NCI-H460 (cell line): ENCODE data around the gene TMEM232. TPM values are rescaled to one million over a fixed set of nuclear protein-coding genes. Genes with fewer than 3 reads are reported as not detected.
"Not testable (repeated sequence)": the region's sequence is repeated elsewhere in the genome, so short reads cannot be mapped to it uniquely, and the experiment has no call there.

Experiments
- DNase-seq: peaks from one replicate; pipeline ENCODE4 v3.0.0-alpha.2; 2016; ENCODE audit warnings: low read depth; ENCODE audit errors: extremely low read depth
- total RNA-seq: library from RNA; depleted of rRNA; stranded (reverse); fragments of >200 nt; shearing (Covaris generic); gene quantifications from 2 replicates; pipeline ENCODE4 v1.2.3, GENCODE V29; 2014

Gene TMEM232
- total RNA-seq, 1 experiment from 2014 or later, result 2.0 TPM

DNA sequence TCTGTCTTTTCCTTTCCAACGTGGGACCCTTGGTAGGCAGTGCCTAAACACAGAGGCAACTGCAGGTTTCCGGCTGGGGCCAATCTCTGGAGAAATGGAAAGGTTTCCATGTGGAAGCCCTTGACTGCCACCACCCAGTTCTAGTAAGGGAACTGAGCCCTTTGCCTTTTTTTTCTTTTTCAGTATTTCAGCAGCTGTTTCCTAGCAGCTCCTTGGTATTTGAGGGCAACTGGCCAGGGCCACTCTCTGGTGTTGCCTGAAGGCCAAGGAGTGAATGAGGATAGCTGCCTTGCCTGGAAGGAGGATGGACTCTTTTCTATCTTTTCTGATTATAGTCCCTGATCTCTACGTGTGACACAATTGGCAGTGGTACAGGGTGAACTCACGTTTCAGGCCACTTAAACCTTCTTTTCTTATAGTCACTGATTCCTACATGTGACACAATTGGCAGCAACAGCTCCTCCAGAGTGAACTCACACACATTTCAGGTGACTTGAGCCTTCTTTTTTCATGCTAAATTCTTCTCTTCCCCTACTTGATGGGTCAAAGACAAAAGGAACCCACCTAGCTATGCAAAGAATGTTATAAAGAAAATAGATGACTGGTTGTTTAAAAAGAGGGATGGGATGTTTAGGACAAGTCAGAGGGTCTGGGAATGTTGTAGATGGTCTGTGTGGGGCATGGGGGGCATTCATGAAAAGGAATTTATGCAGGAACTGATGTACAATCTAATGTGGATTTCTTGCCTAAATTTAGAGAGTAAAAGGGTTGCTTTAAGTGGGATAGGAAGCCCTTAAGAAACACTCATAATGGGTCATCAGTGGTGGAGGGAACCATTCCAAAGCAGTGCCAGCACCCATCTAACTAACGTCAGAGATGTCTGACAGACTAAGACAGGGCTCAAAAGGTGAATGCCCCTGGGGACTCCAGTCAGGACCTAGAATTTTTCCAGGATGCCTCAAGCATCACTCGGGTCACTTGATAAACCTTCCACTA lies 190.1 kb downstream of the TMEM232 start:
- DNase-seq, result no peak

DNA sequence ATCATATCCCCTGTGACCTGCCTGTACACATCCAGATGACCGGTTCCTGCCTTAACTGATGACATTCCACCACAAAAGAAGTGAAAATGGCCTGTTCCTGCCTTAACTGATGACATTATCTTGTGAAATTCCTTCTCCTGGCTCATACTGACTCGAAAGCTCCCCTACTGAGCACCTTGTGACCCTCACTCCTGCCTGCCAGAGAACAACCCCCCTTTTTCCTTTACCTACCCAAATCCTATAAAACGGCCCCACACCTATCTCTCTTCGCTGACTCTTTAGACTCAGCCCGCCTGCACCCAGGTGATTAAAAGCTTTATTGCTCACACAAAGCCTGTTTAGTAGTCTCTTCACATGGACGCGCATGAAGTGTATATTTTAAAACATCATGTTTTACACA lies 191.3 kb downstream of the TMEM232 start:
- DNase-seq, result not testable (repeated sequence)

DNA sequence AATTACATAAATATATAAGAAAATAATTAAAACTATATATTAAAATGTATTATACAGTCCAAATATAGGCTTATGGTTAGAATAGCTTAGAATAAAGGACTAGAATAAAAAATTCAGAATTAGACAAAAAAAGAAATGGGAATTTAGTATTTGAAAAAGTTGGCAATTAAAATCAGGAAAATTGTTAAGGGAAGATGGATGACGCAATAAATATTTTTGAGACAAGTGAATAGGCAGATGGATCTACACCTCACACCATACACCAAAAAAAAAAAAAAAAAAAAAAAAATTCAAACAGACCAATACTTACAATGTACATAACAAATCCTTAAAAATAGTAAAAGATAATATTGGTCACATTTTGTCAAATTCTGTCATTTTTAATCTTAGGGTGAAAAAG lies 200.7 kb downstream of the TMEM232 start:
- no peak for DNase-seq

DNA sequence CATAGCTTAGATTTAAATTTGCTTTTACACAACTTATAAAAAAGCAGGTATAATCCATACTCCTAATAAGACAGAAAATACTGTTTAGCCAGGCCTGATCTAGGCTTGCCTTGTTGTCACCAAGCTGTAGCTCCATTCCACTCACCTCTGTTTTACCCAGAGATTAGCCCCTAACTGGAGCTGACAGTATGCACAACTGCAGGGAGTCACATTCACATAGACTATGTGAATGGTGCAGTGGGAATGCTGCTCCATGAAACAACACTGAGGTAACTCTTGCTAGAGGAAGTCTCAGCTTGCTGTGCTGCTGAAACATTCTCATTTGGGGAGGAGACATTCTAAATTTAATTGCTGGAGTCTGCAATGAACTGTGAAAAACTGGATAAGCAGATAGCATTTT lies 209.1 kb downstream of the TMEM232 start:
- DNase-seq, result no peak

DNA sequence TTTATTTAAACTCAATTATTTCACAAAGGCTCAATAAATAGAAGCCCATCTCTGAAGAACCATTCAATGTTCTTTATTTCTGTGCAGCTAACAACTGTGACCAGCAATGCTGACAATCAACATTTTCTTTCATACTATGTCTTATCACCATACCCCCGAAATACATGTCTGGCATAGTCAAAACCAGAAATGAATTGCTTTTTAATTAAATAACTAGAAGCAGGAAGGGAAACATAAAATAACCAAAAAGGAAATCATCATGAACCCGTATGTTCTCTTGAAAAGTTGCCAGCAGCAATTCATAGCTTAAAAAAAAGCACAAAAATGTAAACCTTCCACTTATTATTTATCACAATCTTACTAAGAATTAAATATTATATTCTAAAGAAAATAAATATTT lies 212.4 kb downstream of the TMEM232 start:
- DNase-seq, result no peak

DNA sequence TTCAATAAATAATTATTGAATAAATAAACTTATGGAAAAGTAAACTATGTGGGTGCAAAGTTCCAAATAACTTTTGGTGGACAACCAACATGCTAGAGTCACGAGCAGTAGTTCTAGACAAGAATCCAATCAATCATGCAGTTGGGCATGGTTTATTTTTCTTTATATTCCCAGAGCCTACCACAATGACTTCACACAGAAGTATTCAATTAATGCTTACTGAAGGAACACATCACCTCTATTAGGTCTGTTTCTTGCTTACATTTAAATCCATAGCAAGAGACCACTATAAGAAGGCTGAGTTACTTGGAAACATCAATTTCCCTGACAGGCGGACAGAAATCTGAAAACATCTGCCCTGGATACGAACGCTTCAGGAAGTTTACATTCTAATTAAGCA lies 214.2 kb downstream of the TMEM232 start:
- DNase-seq, result no peak

DNA sequence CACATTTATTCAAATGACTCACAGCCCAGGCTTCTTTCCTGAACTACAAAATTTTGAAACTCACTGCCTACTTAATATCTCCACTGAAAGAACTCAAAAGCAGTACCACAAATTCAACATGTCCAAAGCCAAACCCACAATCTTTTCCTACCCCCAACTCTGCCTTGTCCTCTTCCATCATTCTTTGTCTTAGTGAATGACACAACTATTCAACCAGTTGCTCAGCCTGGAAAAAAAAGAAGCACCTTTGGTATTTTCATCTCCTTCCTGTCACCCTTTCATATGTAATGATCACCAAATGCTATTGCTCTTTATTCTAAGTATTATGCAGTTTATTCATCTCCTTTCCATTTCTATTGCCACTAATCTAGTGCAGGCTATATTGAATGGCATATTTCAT lies 216.3 kb downstream of the TMEM232 start:
- DNase-seq, result no peak

DNA sequence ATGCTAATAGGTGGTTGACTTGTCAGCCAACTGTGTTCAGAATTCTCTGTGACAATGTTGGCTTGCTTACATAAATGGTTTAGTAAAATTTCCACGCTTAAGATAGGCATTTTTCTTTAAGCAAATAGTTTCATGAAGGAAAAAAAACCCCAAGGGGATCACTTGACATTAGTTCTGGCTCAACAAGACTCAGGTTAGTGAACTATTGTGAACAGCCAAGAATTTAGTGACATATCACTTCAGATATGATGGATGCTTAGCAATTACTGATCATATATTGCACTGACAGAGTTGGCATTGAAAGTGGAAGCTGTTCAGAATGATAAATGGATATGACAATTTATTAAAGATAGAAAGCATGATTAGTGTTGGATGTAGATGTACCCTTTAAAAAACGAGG lies 218.5 kb downstream of the TMEM232 start:
- no peak for DNase-seq

DNA sequence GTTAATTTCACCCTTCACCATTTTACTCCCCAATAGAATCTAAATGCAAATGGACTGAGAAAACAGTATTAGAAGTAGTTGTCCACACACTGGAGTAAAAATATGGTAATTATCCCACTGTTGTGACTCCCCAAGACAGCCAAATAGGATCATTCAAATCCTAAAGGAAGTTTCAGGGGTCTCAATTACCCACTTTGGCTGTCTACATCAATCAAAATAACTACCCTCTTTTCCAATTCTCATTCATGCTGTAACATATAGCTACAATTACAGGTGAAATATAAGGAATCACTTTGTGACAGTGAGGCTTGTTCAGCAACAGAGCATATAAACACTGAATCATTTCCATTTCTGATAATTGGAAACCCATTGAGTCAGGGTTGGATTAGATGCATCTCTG lies 220.1 kb downstream of the TMEM232 start:
- no peak for DNase-seq

DNA sequence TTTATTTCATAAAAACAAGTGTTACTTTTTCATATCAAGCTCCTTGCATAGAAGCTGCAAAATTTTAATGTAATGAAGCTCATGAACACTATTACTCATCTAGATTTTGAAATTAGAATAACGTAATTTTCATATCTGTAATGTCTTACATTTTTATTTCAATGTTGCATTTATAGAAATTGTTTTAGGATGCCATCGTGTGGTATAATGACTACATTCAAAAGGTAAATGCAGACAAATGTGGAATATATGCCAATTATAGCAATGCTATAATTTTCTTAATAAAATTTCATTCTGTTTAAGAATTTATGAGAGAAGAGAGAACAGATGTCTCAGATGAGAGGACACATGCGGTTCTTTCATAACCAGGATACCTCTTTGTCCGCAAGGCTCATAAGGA lies 230.2 kb downstream of the TMEM232 start:
- no peak for DNase-seq

DNA sequence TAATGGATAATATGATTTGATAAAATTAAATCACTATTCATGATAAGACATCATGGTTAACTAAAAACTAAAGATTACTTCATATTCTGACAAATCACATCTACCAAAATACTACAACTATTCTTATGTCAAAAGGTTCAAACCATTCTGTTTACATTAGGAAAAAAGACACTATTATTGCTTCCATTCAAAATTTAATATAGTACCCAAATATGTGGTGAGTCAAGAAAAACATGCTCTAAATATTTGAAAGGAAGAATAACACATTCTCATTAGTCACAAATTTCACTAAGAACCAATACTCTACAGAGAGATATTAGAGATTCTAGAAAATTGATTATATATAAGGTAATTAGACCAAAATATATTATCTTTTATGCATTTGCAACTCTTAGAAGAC lies 234.0 kb downstream of the TMEM232 start:
- no peak for DNase-seq

DNA sequence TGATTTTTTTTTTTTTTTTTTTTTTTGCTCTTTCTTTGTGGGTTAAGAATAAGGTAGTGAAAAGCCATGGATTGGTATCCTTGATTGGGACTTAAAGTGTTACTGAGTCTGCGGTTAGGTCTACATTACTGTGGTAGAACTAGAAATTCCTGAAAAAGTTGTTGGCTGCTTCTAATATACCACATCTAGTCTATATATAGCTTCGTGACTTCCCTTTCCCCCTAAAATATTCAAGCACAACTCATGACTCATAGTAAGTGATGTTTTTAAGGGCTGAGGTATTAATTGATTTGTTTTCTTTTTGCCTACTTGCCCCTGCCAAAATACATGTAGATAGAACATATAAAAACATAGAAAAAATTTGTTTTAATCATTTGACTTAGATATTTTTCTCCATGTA lies 247.6 kb downstream of the TMEM232 start:
- DNase-seq, result no peak

DNA sequence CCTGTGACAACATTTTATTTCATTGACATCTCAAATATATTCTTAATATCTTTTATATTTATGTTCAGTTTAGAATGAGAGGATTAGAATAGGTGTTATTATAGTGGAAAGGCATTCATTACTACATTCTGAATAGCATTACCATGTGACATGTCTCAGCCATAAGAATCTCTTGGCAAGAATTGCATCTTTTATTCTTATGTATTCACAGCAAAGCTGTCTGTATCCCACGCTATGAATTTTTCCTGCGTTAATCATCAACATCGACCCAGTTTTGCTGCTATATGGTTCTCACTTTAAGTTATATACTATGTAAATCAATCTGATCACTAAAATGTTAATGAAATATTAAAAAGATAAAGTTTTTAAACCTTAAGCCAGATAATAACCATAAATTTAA lies 248.6 kb downstream of the TMEM232 start:
- no peak for DNase-seq

DNA sequence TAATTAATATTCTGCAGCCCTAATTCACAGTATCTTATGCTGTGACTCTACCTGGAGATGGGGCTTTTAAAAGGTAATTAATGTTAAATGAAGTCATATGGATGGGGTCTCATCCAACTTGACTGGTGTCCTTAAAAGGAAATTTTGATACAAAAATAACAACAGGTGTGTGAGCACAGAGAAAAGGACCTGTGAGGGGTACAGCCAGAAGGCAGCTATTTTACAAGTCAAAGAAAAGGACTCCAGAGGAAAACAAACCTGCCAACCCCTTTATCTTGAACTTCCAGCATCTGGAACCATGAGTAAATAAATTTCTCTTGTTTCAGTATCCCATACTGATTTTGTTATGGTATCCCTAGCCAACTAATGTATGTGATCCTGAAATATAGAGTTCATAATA lies 250.3 kb downstream of the TMEM232 start:
- DNase-seq, result no peak

DNA sequence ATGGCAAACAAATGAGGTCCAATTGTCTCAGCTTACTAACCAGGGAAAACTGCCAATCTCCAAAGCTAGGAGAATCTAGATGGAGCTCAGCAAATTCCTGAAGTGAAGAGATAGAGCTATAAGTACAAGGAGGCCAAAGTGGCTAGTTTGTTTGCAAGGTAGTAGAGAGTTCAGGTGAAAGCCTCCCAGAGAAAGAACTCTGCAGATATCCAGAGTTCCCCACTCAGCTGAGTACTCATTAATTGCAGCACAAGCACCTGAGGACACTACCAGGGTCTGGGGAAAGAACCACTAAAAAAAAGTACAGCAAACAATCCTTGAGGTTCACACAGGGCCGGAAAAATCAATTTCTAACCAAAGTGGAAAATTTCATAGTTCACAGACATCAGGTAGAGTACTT lies 250.9 kb downstream of the TMEM232 start:
- DNase-seq, result no peak

DNA sequence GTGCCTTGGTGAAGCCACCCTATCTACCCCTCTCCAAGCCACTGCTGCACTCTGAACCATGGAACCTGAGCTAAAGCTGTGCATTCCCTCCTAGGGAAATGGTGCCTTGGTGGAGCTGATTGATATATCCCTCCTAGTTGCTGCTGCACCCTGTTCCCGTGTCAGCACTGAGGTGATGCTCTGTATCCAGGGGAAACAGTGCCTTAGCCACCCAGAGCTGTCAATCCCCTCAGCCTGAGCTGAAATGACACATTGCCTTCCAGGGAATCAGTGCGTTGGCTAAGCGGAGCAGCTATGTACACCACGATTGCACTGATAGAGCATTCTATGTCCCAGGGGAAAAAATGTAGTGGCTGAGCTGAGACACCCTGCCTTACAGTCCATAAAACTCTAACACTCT lies 257.0 kb downstream of the TMEM232 start:
- no peak for DNase-seq

DNA sequence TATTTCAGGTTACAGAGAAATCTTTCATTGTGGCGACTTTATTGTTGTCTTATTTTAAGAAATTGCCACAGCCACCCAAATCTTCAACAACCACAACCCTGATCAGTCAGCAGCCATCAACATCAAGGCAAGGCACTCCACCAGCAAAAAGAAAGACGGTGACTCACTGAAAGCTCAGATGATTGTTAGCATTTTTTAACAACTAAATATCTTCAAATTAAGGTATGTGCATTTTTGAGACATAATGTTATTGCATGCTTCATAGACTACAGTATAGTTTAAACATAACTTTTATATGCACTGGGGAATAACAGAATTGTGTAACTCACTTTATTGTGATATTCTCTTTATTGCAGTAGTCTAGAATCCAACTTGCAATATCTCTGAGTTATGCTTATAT lies 263.4 kb downstream of the TMEM232 start:
- no peak for DNase-seq

DNA sequence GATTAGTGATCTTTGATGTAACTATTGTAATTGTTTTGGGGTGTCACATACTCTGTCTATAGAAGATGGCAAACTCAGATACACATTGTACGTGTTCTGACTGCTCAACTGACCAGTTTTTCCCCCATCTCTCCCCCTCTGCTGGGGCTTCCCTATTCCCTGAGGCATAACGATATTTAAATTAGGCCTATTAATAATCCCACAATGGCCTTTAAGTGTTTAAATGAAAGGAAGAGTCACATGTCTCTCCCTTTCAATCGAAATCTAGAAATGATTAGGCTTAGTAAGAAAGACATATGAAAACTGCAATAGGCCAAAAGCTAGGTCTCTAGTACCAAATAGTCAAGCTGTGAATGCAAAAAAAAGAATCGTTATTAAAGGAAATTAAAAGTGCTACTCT lies 265.6 kb downstream of the TMEM232 start:
- no peak for DNase-seq

DNA sequence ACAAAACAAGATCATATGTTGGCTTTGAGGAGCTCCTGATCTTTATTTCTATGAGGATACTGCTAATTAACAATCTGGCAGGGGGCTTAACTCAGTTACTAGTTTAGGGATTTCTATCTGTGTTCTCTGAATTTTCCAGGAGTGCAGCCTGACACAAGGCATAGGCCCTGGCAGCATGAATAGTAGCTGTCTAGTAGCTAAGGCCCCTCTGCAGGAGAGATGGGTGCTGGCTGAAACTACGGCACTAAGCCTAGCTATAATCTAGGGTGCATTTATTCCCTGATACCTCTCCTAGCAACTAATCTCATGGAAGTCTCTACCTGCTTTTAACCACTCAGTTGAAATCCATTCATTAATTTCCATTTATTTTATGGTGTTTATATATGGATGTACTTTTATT lies 268.2 kb downstream of the TMEM232 start:
- DNase-seq, result no peak

DNA sequence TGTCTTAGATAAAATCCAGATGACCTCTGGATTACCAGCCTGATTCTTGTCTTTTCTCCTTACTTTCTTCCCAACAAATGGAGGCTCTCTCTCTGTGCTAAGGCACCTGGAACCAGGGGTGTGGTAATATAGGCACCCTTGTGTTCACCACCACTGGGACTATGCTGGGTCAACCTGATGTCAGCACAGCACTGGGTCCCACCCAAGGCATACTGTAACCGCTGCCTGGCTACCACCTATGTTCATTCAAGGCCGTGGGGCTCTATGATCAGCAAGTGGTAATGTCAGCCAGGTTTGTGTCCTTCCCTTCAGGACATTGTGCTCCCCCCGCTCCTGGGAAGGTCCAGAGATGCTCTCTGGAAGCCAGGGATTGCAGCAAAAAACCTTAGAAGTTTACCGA lies 283.6 kb downstream of the TMEM232 start:
- DNase-seq, result no peak

DNA sequence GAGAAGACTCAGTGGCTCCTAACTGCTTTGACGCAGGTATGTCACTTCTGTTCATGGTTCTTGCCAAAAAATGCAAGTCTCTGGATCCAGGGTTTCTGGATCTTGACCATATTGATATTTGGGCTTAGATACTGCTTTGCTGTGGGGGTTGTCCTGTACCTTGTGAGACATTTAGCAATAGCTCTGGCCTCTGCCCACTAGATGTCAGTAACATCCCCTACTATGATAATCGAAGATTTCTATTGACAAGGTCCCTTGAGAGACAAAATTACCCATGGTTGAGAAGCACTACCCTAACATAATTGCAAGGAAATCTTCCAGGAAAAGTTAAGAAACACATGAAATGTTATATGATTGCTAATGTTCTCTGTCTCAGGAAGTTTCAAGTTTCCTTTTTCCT lies 285.4 kb downstream of the TMEM232 start:
- DNase-seq, result peak; percentile 5

DNA sequence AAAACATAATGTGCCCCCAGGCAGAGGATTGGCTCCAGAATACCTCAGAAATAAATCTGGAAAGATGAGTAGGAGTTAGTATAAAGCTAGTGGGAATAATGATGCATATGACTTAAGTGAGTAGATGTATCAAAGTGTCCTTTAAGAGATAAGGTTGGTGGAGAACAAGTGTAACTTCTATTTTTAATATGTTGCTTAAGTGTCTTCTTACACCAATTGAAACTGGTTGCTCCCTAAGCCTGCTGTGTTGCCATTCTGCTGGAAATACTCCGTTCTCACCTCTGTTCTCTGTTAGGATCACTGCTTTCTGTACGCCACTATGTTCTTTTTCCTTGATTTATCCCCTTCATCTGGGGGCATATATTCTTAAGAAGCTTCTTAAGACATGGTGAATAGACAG lies 286.4 kb downstream of the TMEM232 start:
- no peak for DNase-seq

DNA sequence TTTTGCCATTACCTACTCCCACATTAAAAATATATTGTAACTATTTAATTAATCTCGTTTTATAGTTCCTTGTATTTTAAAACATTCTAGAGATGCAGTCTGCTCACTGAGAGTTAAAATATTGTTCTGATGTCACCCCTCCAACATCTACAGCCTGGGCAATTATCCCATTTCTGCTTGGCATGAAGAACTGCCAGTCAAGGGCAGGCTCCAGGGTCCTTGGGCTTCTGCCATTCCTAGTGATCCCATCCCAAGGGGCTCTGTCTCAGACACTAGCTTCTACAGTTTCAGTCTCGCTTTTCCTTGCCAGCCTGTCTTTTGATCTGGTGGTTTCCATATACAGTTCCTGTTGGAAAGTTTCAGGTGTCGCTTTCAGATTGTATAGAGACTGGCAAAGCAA lies 287.2 kb downstream of the TMEM232 start:
- DNase-seq, result no peak
